HepG2 (cell line): Measurements from ENCODE around the gene CORO1A. TPM values are rescaled to one million over a fixed set of nuclear protein-coding genes. Genes with fewer than 3 reads are reported as not detected.

ENCODE experiments used
- FOXA3 ChIP-seq: IDR thresholded peaks from 2 replicates; pipeline ENCODE4 v1.6.1; 2016; ENCODE audit warnings: missing genetic modification reagents, missing compliant biosample characterization
- FOXC1 ChIP-seq: sonication (generic); formaldehyde crosslinking; IDR thresholded peaks from 2 replicates; pipeline ENCODE4 v1.8.0; 2022; ENCODE audit warnings: mild to moderate bottlenecking, missing genetic modification reagents, borderline replicate concordance
- HINFP ChIP-seq: sonication (generic); formaldehyde crosslinking; IDR thresholded peaks from 2 replicates; pipeline ENCODE4 v1.4.0; 2020; ENCODE audit warnings: low read depth, mild to moderate bottlenecking, missing genetic modification reagents
- IKZF4 ChIP-seq: sonication (generic); formaldehyde crosslinking; IDR thresholded peaks from 2 replicates; pipeline ENCODE4 v1.5.1; 2020; ENCODE audit warnings: borderline replicate concordance, mild to moderate bottlenecking, low read depth, missing genetic modification reagents; ENCODE audit errors: not compliant biosample characterization
- IRX3 ChIP-seq: sonication (generic); formaldehyde crosslinking; IDR thresholded peaks from 2 replicates; pipeline ENCODE4 v1.8.1; 2023; ENCODE audit warnings: mild to moderate bottlenecking, low read depth, missing genetic modification reagents, borderline replicate concordance
- ISL2 ChIP-seq: sonication (generic); formaldehyde crosslinking; IDR thresholded peaks from 2 replicates; pipeline ENCODE4 v1.5.0; 2020; ENCODE audit warnings: missing genetic modification reagents
- THAP11 ChIP-seq: IDR thresholded peaks from 2 replicates; pipeline ENCODE4 v1.6.1; 2016; ENCODE audit warnings: missing biosample characterization, missing genetic modification reagents
- ZBTB34 ChIP-seq: sonication (generic); formaldehyde crosslinking; IDR thresholded peaks from 2 replicates; pipeline ENCODE4 v1.8.0; 2022; ENCODE audit warnings: mild to moderate bottlenecking, missing genetic modification reagents
- ZFP41 ChIP-seq: sonication (generic); formaldehyde crosslinking; IDR thresholded peaks from 2 replicates; pipeline ENCODE4 v1.4.0; 2020; ENCODE audit warnings: mild to moderate bottlenecking, missing genetic modification reagents, borderline replicate concordance
- ZKSCAN8 ChIP-seq: IDR thresholded peaks from 2 replicates; pipeline ENCODE4 v1.6.1; 2016; ENCODE audit warnings: borderline replicate concordance, missing genetic modification reagents, missing compliant biosample characterization
- ZNF296 ChIP-seq: sonication (generic); formaldehyde crosslinking; conservative IDR thresholded peaks from 2 replicates; pipeline ENCODE4 v1.5.0; 2020; ENCODE audit warnings: mild to moderate bottlenecking, missing genetic modification reagents
- ZNF333 ChIP-seq: sonication (generic); formaldehyde crosslinking; IDR thresholded peaks from 2 replicates; pipeline ENCODE4 v1.4.0; 2020; ENCODE audit warnings: mild to moderate bottlenecking, missing genetic modification reagents, borderline replicate concordance
- ZNF343 ChIP-seq: sonication (generic); formaldehyde crosslinking; IDR thresholded peaks from 2 replicates; pipeline ENCODE4 v1.4.0; 2020; ENCODE audit warnings: mild to moderate bottlenecking, missing genetic modification reagents
- ZNF407 ChIP-seq: sonication (generic); formaldehyde crosslinking; IDR thresholded peaks from one replicate; pipeline ENCODE4 v1.5.1; 2020; ENCODE audit warnings: mild to moderate bottlenecking, missing genetic modification reagents; ENCODE audit errors: not compliant biosample characterization
- ZNF747 ChIP-seq: sonication (generic); formaldehyde crosslinking; IDR thresholded peaks from 2 replicates; pipeline ENCODE4 v1.8.1; 2023; ENCODE audit warnings: missing genetic modification reagents, mild to moderate bottlenecking, borderline replicate concordance
- polyA plus RNA-seq, 8 experiments: library from polyadenylated mRNA; depleted of rRNA in 3 of 8; stranded (reverse) in 7 of 8; unstranded in 1 of 8; fragments of >200 nt; fragmentation: Illumina TruSeq in 4 of 8; extraction: Trizol in 4 of 8; gene quantifications; 2 replicates each; pipeline versions ENCODE4 v1.2.1 to v1.2.3, GENCODE V29; 2011 to 2016; ENCODE audit warnings: low read depth in 4 of 8, missing spikeins in 1 of 8, mixed read lengths in 1 of 8; ENCODE audit not compliant: insufficient read depth in 1 of 8
- total RNA-seq, 5 experiments: library from RNA; depleted of rRNA; stranded (reverse); fragments of >200 nt; fragmentation: Illumina TruSeq; extraction: Trizol; gene quantifications; 2 replicates each; pipeline ENCODE4 v1.2.3, GENCODE V29; 2016; ENCODE audit warnings: low read depth in 1 of 5

Gene CORO1A
- total and polyA plus RNA-seq, 2 of the 13 experiments (the other 11 are each of a cell fraction or from before 2014, with no cell fraction given): 6.5 to 12.9 TPM

GRCh38 chr16:30142672-30143346, 40.6 kb upstream of the CORO1A start (continued):
- TF ChIP-seq ZNF333 (CRISPR knock-in tag): no peak
- TF ChIP-seq FOXC1 (CRISPR knock-in tag): no peak; the same call in 1 of the 2 replicates
- no peak for TF ChIP-seq IRX3 (CRISPR knock-in tag)
- TF ChIP-seq ZFP41 (CRISPR knock-in tag): no peak
- no peak for TF ChIP-seq ISL2 (CRISPR knock-in tag)
- TF ChIP-seq ZBTB34 (CRISPR knock-in tag): no peak
- no peak for TF ChIP-seq ZNF343 (CRISPR knock-in tag)
- no peak for TF ChIP-seq ZNF296 (CRISPR knock-in tag)
- TF ChIP-seq ZKSCAN8: no peak
- no peak for TF ChIP-seq ZNF407 (CRISPR knock-in tag)
- no peak for TF ChIP-seq IKZF4 (CRISPR knock-in tag)
- TF ChIP-seq ZNF747 (CRISPR knock-in tag): no peak
- TF ChIP-seq HINFP (CRISPR knock-in tag): no peak
- TF ChIP-seq THAP11: no peak
- TF ChIP-seq FOXA3 (CRISPR knock-in tag): peak; percentile 36
